Measurements from ENCODE around the gene SART3. TPM values are rescaled to one million over a fixed set of nuclear protein-coding genes. Genes with fewer than 3 reads are reported as not detected.
"Not testable (repeated sequence)": the region's sequence is repeated elsewhere in the genome, so short reads cannot be mapped to it uniquely, and the experiment has no call there.

Gene SART3
- polyA plus RNA-seq, 1 donor: 33.8 TPM

- DNase-seq: peak; percentile 75
Measured at GRCh38 chr12:108597559-108598471, 36.8 kb upstream of the SART3 start, which contains the start of gene TMEM119. Gene TMEM119 (minus strand): TSS chr12:108598084. CDS start chr12:108592383, 5,701 bp downstream.

- DNase-seq: no peak
Measured at GRCh38 chr12:108596854-108597558, 36.0 kb upstream of the SART3 start.

DNA sequence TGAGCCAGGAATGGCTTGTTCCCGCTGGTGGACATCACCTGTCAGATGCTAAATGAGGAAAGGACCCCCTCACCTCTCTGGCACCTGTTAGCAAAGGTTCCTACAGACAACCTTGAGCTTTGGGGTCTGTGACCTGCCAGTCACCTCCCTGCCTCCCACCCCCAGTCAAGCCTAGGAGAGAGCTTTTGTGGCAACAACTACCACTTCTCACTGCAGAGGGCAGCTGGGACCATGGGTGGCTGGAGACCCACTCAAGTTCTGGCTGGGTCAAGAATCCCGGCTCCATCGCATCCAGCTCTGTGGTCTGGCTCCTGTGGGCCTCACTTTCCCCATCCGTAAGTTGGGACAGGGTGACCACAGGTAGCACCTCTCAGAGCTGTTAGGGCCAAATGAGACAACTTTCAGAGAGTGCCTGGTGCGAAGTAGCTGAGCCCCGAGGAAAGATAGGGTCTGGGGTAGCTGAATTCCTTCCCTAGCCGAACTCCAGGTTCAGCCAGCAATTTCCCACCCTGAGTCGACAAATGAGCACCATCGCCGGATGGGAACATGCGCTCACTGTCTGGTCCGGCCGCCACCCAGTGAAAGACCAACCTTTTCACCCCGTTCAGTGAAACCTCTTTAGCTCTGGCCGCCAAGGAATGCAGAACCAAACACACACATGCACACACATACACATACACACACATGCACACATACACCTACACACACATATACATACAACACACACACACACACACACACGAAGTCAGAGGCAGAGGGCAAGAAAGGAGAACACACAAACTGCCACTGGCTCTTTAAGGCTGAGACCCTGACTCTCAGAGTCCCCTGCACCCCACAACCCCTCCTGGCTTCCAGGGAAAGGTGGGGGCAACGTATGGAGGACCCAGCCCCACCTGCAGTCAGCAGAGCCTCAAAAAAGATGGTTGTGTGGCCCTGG is 35.0 kb upstream of the SART3 start:
- DNase-seq: no peak

DNA sequence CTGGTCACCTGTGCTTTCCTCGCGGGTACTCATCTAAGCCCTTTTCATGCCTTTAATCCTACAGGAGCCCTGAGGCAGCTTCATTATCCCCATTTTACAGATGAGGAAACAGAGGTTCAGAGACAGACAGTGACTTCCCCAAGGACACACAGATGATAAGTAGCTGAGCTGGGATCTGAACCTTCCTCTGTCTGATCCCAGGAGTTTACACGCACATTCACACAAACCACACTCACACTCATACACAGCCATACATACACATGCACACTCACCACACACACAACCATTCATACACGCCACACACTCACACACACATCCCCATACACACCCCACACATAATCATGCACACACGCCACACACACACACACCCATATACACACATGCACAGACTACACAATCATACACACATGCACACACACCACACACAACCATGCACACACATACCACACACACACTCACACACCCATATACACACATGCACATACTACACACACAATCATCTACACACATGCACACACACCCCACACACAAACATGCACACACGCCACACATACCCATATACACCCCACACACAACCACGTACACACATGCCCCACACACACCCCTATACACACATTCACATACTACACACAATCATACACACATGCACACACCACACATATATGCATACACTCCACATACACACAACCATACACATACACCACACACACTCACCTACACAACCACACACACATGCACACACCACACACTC is 34.2 kb upstream of the SART3 start:
- DNase-seq: no peak

GRCh38 chr12:108594323-108594903 is 33.4 kb upstream of the SART3 start:
- no peak for DNase-seq

DNA sequence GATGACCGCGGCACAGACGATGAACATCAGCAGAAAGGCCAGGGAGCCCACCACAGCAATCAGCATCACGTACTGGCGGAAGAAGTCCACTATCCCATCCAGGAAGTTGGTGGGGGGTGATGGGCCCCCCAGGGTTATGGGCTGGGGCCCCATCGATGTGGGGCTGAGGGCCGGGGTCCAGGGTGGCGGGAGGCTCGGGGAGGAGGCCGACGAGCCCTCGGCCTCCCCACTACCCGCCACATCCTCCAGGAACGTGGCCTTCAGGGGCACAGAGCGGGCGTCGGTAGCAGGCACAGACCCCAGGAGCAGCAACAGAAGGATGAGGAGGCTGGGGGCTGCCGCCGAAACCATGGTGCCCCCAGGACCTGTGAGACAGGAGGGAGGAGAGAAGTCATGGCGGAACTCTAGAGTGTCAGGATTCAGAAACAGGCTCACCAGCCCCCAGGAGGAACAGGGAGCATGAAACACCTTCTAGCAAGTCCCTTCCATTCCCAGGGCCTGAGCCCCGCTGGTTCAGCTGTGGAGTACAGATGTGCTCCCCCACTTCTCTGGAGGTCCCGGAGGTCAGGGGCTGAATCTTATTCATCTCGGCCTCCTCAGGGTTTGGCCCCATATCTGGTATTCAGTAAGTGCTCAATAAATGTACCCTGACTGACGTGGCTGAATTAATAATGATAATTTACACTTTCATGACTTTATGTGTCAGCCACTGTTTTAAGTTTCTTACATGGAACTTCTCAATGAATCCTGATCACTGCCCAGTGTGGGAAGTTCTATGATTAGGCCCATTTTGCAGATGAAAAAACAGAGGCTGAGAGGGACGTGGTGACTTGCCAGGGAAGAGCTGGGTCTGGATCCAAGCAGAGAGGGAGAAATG is 31.3 kb upstream of the SART3 start:
- DNase-seq: no peak

GRCh38 chr12:108591267-108591980 is 30.5 kb upstream of the SART3 start:
- no peak for DNase-seq

DNA sequence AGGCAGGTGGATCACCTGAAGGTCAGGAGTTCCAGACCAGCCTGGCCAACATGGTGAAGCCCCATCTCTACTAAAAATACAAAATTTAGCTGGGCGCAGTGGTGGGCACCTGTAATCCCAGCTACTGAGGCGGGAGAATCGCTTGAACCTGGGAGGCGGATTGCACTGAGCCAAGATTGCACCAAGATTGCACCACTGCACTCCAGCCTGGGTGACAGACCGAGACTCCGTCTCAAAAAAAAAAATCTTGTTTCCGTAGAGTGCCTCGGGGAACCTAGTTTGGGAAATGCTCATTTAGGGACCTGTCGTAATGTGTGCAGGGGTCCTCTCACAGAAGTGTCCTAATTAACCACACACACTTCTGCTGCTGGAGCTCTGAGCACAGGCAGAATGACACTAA is 29.5 kb upstream of the SART3 start:
- not testable (repeated sequence) for DNase-seq

DNA sequence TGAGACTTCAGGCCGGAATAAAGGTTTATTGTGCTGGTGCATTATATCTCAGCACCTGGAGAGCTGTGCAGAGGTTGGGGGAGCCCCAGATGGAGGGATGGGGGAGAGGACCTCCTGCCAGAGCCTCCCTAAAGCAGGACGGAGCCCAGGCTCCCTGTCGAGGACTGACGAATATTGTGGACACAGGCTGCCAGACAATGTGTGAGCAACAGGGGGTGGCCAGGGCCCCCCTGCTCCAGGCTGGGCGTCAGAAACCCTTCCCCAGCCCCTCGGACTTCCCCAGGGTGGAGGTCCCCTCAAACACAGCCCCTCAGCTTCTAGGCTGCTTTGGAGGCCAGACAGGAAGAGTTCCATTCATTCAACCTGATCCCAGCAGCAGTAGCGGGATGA is 28.9 kb upstream of the SART3 start:
- DNase-seq: no peak

- DNase-seq: peak; percentile 56
Measured at GRCh38 chr12:108589028-108589839, 28.3 kb upstream of the SART3 start.

- no peak for DNase-seq
Measured at GRCh38 chr12:108587826-108588225, 26.9 kb upstream of the SART3 start.

DNA sequence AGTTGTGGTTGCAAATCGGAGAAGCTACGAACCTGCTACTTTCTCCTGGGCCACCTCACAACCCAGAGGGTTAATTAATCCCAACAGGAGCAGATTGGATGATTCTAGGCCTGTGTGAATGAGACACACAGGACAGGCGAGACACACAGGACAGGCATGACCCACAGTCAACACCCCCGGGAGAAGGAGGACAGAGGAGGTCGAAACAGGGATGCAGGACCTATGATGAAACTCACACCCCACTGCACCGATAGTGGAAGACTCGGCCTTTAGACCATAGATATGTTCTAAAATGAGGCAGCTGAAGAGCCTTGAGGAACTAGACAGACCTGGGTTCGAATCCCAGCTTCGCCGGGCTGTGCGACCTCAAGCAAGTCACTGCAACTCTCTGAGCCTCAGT is 25.3 kb upstream of the SART3 start:
- no peak for DNase-seq

DNA sequence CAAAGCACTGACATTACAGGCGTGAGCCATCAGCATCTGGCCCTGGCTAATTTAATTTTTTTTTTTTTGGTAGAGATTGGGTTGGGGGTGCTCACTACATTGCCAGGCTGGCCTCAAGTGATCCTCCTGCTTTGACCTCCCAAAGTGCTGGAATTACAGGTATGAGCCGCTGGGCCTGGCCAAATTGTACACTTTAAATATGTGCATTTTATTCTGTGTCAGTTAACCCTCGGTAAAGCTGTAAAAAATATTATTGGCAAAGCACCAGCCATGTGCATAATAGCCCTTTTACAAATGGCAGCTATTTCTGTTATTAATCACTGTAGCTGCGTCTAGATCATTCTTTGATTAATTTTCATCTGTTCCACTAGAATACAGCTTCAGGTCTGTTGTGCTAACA is 24.9 kb upstream of the SART3 start:
- no peak for DNase-seq

DNA sequence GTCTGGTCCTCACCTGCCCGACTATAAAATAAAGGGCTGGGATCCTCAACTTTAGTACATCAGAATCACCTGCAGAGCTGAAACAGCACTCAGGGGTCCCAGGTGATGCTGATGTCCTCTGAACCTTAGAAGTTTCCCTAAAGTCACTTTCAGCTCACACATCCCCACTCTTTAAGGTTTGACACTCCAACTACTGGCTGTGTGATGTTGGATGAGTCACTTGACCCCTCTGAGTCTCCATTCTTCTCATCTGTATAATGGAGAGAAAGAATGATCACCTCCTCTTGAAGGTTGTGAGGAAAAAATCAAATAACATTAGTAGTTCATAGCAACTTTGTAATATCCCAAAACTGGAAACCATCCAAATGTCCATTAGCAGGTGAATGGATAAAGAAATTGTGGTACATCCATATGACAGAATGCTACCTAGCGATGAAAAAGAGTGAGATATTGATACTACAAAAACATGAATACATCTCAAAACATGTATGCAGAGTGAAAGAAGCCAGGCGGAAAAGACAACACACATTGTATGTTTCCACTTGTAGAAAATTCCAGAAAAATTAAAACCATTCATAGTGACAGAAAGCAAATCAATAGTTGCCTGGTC is 23.6 kb upstream of the SART3 start:
- no peak for DNase-seq

- DNase-seq: no peak
Measured at GRCh38 chr12:108583991-108584390, 23.0 kb upstream of the SART3 start.

GRCh38 chr12:108582978-108583770 is 22.2 kb upstream of the SART3 start:
- DNase-seq: no peak

GRCh38 chr12:108582509-108582908 is 21.5 kb upstream of the SART3 start:
- no peak for DNase-seq

Data from hindlimb muscle (tissue), 1 donor.